Colonic mucosa (tissue), 4 donors: Measurements from ENCODE around the gene CCDC89. TPM values are rescaled to one million over a fixed set of nuclear protein-coding genes. Genes with fewer than 3 reads are reported as not detected.

ENCODE experiments used
- DNase-seq: peaks from one replicate; pipeline ENCODE4 v3.0.0-alpha.2; 2020
- H3K27ac ChIP-seq: fragments of 200-600 bp; one replicate; pipeline ENCODE4 v1.8.0; 2021
- H3K27me3 ChIP-seq: fragments of 200-600 bp; one replicate; pipeline ENCODE4 v1.8.0; 2021
- H3K36me3 ChIP-seq: fragments of 200-600 bp; one replicate; pipeline ENCODE4 v1.8.0; 2021
- H3K4me1 ChIP-seq: fragments of 200-600 bp; one replicate; pipeline ENCODE4 v1.8.0; 2021; ENCODE audit warnings: mild to moderate bottlenecking
- H3K4me3 ChIP-seq: fragments of 200-600 bp; one replicate; pipeline ENCODE4 v1.8.0; 2021
- H3K9ac ChIP-seq, 2 donors: one replicate each; pipeline ENCODE4 v1.7.0; 2013; ENCODE audit warnings: control low read depth in 2 of 2, low read depth in 2 of 2, low read length in 2 of 2
- H3K9me3 ChIP-seq: fragments of 200-600 bp; one replicate; pipeline ENCODE4 v1.8.0; 2021
- CTCF ChIP-seq: fragments of 200-600 bp; IDR thresholded peaks from one replicate; pipeline ENCODE4 v1.8.0; 2022; ENCODE audit warnings: antibody characterized with exemption, mild to moderate bottlenecking
- intact Hi-C: fragments of 100-400 bp; cut with DNase I; formaldehyde crosslinking; loops from one replicate; pipeline ENCODE4 v1.14.1; 2022
- total RNA-seq, 2 donors: library from RNA; stranded (reverse); fragmentation: NEBNext Ultra II Directional in 1 of 2; extraction: Animal tissue kit (Norgen Biotek cat#: 25700) in 1 of 2; gene quantifications; one replicate each; pipeline ENCODE4 v1.2.1, GENCODE V29; 2021
- donor health status: healthy.
- donor health status: DM: no; HTN: no; CAD: no.
- donor health status: DM: no; HTN: no; CAD: no.

CCDC89 gene
- total RNA-seq, 2 donors from 2014 or later = 1.4 to 1.7 TPM

GRCh38 chr11:85723088-85723487 lies 37.1 kb upstream of the CCDC89 start:
- no peak for DNase-seq
- H3K27ac ChIP-seq = no peak overlapping the region

GRCh38 chr11:85721191-85721590 lies 35.2 kb upstream of the CCDC89 start:
- intact Hi-C loops = no loop called here
- no peaks in the 10 kb centered on the region for H3K4me1 ChIP-seq
- H3K27me3 ChIP-seq = no peaks in the 10 kb centered on the region
- no peak overlapping the region for H3K9ac ChIP-seq
- no peak for TF ChIP-seq CTCF
- H3K27ac ChIP-seq = no peak overlapping the region
- DNase-seq = no peak
- no peak overlapping the region for H3K4me3 ChIP-seq
- no peaks in the 10 kb centered on the region for H3K36me3 ChIP-seq
- no peaks in the 10 kb centered on the region for H3K9me3 ChIP-seq

More at GRCh38 chr11:85723088-85723487, 37.1 kb upstream of the CCDC89 start:
- intact Hi-C loops = no loop called here
- Histone ChIP-seq H3K27me3 (no peaks in the 10 kb centered on the region), H3K4me3 (no peak overlapping the region), H3K9ac (no peak overlapping the region), H3K36me3 (no peaks in the 10 kb centered on the region), H3K9me3 (no peaks in the 10 kb centered on the region), H3K4me1 (no peaks in the 10 kb centered on the region)
- TF ChIP-seq CTCF = no peak

GRCh38 chr11:85718991-85719807 lies 33.2 kb upstream of the CCDC89 start:
- no peaks in the 10 kb centered on the region for H3K27me3 ChIP-seq
- no peaks in the 10 kb centered on the region for H3K9me3 ChIP-seq
- no peak overlapping the region for H3K4me3 ChIP-seq
- no peaks in the 10 kb centered on the region for H3K36me3 ChIP-seq
- no peak for TF ChIP-seq CTCF
- H3K9ac ChIP-seq = no peak overlapping the region
- no peak for DNase-seq
- H3K4me1 ChIP-seq = no peaks in the 10 kb centered on the region
- no peak overlapping the region for H3K27ac ChIP-seq
- intact Hi-C loops = no loop called here

- no peak for DNase-seq
- Histone ChIP-seq H3K36me3 (no peaks in the 10 kb centered on the region), H3K4me1 (no peaks in the 10 kb centered on the region), H3K27me3 (no peaks in the 10 kb centered on the region), H3K27ac (no peak overlapping the region), H3K4me3 (no peak overlapping the region), H3K9ac (no peak overlapping the region), H3K9me3 (no peaks in the 10 kb centered on the region)
- intact Hi-C loops = no loop called here
- TF ChIP-seq CTCF = no peak
Observed at GRCh38 chr11:85718126-85718943, 32.3 kb upstream of the CCDC89 start.

- no peak overlapping the region for H3K9ac ChIP-seq
- no peak for TF ChIP-seq CTCF
- H3K9me3 ChIP-seq = no peaks in the 10 kb centered on the region
- DNase-seq = no peak
- no peak overlapping the region for H3K27ac ChIP-seq
- H3K36me3 ChIP-seq = no peaks in the 10 kb centered on the region
- no peaks in the 10 kb centered on the region for H3K27me3 ChIP-seq
- intact Hi-C loops = no loop called here
- H3K4me1 ChIP-seq = no peaks in the 10 kb centered on the region
- no peak overlapping the region for H3K4me3 ChIP-seq
Observed at GRCh38 chr11:85717429-85717828, 31.4 kb upstream of the CCDC89 start.
